Measurements from ENCODE around the gene ITPK1. TPM values are rescaled to one million over a fixed set of nuclear protein-coding genes. Genes with fewer than 3 reads are reported as not detected.

Gene ITPK1
- total RNA-seq, 4 donors from 2014 or later: 19.7 to 97.7 (median 26.5) TPM

DNA sequence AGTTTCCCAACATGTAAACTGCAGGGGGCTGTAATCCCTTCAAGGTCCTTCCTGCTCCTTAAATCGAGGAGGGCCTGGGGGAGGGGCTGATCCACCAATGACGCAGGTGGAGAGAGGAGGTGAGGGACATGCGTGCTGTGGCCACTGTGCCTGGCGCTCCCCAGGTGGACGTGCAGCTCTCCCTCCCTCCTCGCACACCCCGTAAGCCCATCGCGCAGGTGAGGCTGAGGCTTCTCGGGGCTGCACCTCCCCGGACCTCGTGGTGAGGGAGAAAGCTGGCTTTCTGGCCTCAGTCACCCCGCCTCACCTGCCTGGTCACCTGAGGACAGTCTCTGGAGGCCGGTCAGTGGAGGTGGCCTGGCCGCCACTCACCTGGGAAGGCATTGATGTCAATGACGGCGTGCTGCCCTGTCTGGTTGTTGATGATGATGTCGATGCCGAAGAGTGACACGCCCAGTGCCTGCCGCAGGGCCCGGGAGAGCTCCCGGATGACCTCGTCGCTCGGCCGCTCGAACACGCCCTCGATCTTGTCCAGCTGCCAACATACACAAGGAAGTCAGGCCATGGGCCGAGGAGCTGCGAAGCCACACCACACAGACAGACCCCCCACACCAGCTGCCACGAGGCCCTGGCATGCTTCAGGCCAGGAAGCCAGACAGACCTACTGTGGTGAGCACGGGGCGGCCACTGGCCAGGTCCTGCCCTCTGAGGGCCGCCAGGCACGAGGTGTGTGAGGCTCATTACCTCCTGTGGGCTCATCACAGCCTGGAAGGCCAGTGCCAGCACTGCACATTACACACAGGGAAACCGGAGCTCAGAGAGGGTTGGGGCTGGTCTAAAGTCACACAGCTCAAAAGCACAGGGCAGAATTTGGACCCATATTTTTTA lies 169.5 kb downstream of the ITPK1 start:
- H3K27ac ChIP-seq: no peak overlapping the region
- H3K9me3 ChIP-seq: no peaks in the 10 kb centered on the region
- no peaks in the 10 kb centered on the region for H3K36me3 ChIP-seq
- no peak for TF ChIP-seq POLR2A (IDR thresholded peaks at IDR 0.05)
- TF ChIP-seq, protein P1, sequence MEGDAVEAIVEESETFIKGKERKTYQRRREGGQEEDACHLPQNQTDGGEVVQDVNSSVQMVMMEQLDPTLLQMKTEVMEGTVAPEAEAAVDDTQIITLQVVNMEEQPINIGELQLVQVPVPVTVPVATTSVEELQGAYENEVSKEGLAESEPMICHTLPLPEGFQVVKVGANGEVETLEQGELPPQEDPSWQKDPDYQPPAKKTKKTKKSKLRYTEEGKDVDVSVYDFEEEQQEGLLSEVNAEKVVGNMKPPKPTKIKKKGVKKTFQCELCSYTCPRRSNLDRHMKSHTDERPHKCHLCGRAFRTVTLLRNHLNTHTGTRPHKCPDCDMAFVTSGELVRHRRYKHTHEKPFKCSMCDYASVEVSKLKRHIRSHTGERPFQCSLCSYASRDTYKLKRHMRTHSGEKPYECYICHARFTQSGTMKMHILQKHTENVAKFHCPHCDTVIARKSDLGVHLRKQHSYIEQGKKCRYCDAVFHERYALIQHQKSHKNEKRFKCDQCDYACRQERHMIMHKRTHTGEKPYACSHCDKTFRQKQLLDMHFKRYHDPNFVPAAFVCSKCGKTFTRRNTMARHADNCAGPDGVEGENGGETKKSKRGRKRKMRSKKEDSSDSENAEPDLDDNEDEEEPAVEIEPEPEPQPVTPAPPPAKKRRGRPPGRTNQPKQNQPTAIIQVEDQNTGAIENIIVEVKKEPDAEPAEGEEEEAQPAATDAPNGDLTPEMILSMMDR (IDR thresholded peaks at IDR 0.05): no peak
- no peaks in the 10 kb centered on the region for H3K4me1 ChIP-seq
- no peaks in the 10 kb centered on the region for H3K27me3 ChIP-seq
- intact Hi-C loops (cut with DNase I; ENCODE audit: low total_unique reads): no loop called here
- no peak overlapping the region for H3K4me3 ChIP-seq
- DNase-seq: peak in 1 of 2 donors; percentile 47

DNA sequence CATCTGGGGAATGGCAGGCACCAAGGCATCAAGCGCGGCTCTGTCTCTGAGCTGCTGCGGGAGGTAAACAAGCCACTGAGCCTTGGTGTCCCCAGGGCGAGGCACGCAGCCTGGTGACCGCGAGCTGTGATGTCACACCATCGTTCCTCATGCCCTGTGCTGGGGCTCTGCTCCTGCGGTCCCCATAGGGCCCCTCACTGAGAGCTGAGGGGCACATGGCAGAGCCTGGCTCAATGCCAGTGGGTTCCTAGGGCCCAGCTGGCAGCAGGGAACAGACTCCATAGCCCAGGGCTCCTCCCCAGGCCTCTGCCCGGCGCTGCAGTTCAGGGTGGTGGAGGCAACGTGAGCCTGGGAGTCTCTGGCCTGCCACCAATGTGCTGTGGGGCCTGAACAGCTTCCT lies 170.2 kb downstream of the ITPK1 start:
- Histone ChIP-seq H3K27me3 (no peaks in the 10 kb centered on the region), H3K36me3 (no peaks in the 10 kb centered on the region), H3K27ac (no peak overlapping the region), H3K4me3 (no peak overlapping the region), H3K9me3 (no peaks in the 10 kb centered on the region), H3K4me1 (no peaks in the 10 kb centered on the region)
- no peak for TF ChIP-seq POLR2A (IDR thresholded peaks at IDR 0.05)
- TF ChIP-seq, protein P1 (IDR thresholded peaks at IDR 0.05): no peak
- no peak for DNase-seq
- intact Hi-C loops (cut with DNase I; ENCODE audit: low total_unique reads): no loop called here

DNA sequence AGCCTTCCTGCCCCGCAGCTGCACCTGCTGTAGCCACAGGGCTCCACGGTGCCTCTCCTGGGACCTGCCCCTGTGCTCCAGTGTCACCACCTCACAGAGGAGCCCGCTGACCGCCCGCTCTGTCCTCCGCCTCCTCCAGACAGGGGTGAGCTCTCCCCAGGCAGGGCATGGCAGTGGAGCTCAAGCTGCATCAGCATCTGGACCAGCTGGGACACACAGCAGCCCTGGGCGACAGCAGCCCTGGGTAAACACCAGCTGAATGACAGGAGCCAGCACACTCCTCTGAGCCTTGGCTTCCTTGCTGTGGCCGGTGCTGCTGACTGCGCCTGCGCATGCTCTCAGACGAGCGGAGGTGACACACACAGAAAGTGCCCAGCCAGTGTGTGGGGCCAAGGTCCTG lies 170.7 kb downstream of the ITPK1 start:
- Histone ChIP-seq H3K27me3 (no peaks in the 10 kb centered on the region), H3K9me3 (no peaks in the 10 kb centered on the region), H3K27ac (no peak overlapping the region), H3K4me3 (no peak overlapping the region), H3K36me3 (no peaks in the 10 kb centered on the region), H3K4me1 (no peaks in the 10 kb centered on the region)
- no peak for DNase-seq
- intact Hi-C loops (cut with DNase I; ENCODE audit: low total_unique reads): no loop called here
- TF ChIP-seq, protein P1 (IDR thresholded peaks at IDR 0.05): no peak
- TF ChIP-seq POLR2A (IDR thresholded peaks at IDR 0.05): no peak

DNA sequence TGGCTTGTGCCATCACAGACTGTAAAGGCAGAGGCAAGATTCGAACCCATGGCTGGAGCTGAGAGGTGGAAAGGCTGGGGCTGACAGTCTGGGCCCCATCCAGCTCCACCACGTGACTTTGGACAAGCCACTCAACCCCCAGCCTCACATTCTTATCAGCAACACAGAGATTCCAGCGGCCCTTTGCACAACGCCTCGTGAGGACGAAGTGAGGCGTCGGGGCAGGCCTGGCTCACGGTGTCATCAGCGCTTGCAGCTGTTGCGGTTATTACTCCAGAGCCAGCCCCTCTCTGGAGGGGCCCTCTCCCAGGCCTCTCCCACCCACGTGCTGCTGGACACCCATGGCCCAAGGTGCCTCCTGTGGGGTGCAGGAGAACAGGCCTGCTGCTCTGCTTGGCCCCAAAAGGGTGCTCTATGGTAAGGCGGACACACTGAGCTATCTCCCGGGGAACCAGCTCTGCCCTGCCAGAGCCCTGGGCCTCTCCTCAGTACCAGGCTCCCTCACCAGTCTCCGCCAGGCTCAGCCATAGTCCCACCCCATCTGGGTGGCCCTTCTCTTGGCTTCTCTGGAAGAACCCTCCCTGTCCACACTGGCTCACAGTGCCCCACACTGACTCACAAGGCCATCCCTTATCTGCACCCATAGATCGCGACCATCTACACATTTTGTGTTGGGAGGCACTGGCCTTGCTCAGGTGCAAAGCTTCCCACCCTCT lies 171.7 kb downstream of the ITPK1 start:
- intact Hi-C loops (cut with DNase I; ENCODE audit: low total_unique reads): no loop called here
- Histone ChIP-seq H3K36me3 (no peaks in the 10 kb centered on the region), H3K27me3 (no peaks in the 10 kb centered on the region), H3K4me3 (no peak overlapping the region), H3K9me3 (no peaks in the 10 kb centered on the region), H3K27ac (no peak overlapping the region), H3K4me1 (no peaks in the 10 kb centered on the region)
- no peak for DNase-seq
- no peak for TF ChIP-seq POLR2A (IDR thresholded peaks at IDR 0.05)
- TF ChIP-seq, protein P1 (IDR thresholded peaks at IDR 0.05): no peak
